PC-3 (cell line): ENCODE results near the gene SRGAP3.

Experiments used
- EZH2 ChIP-seq: fragments of 300-600 bp; sonication (generic); IDR thresholded peaks from one replicate; pipeline ENCODE4 v1.6.1; 2017; ENCODE audit warnings: antibody characterized with exemption, mild to moderate bottlenecking, low read length; ENCODE audit not compliant: unreplicated experiment
- TF ChIP-seq, protein P1 (sequence below): fragments of 300-600 bp; sonication (generic); conservative IDR thresholded peaks from 2 replicates; pipeline ENCODE4 v1.5.1; 2017; ENCODE audit warnings: antibody characterized with exemption, low read depth, mild to moderate bottlenecking, low read length

DNA sequence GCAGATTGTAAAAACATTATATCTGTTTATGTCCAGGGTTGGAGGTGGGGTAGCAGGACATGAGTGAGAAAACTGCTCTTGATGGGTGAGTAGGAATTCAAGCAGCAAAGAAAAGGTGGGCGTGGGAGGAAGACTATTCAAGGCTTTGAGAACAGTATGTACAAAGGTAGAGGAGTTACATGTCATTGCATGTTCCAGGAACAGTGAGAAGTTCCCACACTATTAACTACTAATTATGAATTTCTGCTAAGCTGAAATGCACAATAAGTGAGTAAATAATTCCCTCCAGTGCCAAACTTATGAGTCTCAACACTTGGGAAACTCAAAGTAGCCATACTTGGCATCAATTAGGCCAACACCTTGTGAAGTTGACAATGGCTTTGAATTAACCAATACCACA, 80.1 kb downstream of the SRGAP3 start:
- TF ChIP-seq, protein P1, sequence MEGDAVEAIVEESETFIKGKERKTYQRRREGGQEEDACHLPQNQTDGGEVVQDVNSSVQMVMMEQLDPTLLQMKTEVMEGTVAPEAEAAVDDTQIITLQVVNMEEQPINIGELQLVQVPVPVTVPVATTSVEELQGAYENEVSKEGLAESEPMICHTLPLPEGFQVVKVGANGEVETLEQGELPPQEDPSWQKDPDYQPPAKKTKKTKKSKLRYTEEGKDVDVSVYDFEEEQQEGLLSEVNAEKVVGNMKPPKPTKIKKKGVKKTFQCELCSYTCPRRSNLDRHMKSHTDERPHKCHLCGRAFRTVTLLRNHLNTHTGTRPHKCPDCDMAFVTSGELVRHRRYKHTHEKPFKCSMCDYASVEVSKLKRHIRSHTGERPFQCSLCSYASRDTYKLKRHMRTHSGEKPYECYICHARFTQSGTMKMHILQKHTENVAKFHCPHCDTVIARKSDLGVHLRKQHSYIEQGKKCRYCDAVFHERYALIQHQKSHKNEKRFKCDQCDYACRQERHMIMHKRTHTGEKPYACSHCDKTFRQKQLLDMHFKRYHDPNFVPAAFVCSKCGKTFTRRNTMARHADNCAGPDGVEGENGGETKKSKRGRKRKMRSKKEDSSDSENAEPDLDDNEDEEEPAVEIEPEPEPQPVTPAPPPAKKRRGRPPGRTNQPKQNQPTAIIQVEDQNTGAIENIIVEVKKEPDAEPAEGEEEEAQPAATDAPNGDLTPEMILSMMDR, result no peak
- no peak for TF ChIP-seq EZH2
